Hepatocyte (in vitro differentiated cells): Measurements from ENCODE around the gene TFDP1.

ENCODE experiments used
- CTCF ChIP-seq: fragments of 200-600 bp; sonication (generic); IDR thresholded peaks from 2 replicates; pipeline ENCODE4 v1.5.1; 2016; ENCODE audit warnings: antibody characterized with exemption, mild to moderate bottlenecking; ENCODE audit not compliant: poor library complexity
- EZH2 ChIP-seq: fragments of 200-600 bp; sonication (generic); IDR thresholded peaks from 2 replicates; pipeline ENCODE4 v1.6.1; 2016; ENCODE audit warnings: antibody characterized with exemption, mild to moderate bottlenecking, borderline replicate concordance
- EZH2phosphoT487 ChIP-seq: fragments of 200-600 bp; sonication (generic); IDR thresholded peaks from one replicate; pipeline ENCODE4 v1.6.1; 2018; ENCODE audit warnings: antibody characterized with exemption, mild to moderate bottlenecking, low read depth, moderate library complexity; ENCODE audit not compliant: unreplicated experiment, severe bottlenecking

GRCh38 chr13:113544071-113544891, 40.3 kb upstream of the TFDP1 start:
- TF ChIP-seq CTCF: no peak
- no peak for TF ChIP-seq EZH2
- no peak for TF ChIP-seq EZH2phosphoT487
